ENCODE measurements around the gene ZNF33A. TPM values are rescaled to one million over a fixed set of nuclear protein-coding genes. Genes with fewer than 3 reads are reported as not detected.

ZNF33A gene
- total RNA-seq, 2 donors from 2014 or later, result 15.9 to 19.6 TPM

- peaks cover 44% of the 10 kb centered on the region for H3K36me3 ChIP-seq
- no peak for DNase-seq (ENCODE audit: low spot score)
- no peaks in the 10 kb centered on the region for H3K27me3 ChIP-seq
- no peak for TF ChIP-seq CTCF (IDR thresholded peaks at IDR 0.05)
- no peak overlapping the region for H3K4me3 ChIP-seq
- no peak overlapping the region for H3K27ac ChIP-seq
- H3K4me1 ChIP-seq, result no peaks in the 10 kb centered on the region
- peaks cover 7 to 100% of the 10 kb centered on the region in 2 donors for H3K9me3 ChIP-seq
Observed at GRCh38 chr10:38112159-38112558, 101.7 kb downstream of the ZNF33A start.

Other genes starting within 250 kb of the ZNF33A start
- gene ZNF248, start 153.1 kb upstream of the ZNF33A start, total RNA-seq, result 1 to 10 TPM; 7.5 to 9.2 TPM
- gene ZNF25, start 34.0 kb upstream of the ZNF33A start, total RNA-seq, result 10 to 100 TPM; 12.6 to 20.6 TPM
- 1 to 10 TPM; 6.2 to 9.1 TPM for gene ZNF37A, start 83.7 kb downstream of the ZNF33A start, total RNA-seq